ENCODE measurements around the gene UST. TPM values are rescaled to one million over a fixed set of nuclear protein-coding genes. Genes with fewer than 3 reads are reported as not detected.
A peak's percentile ranks its signal among the peaks of the same experiment; 100 is the strongest.

The UST gene
- total and polyA plus RNA-seq, 2 of the 8 experiments (the other 6 are each of a cell fraction or from before 2014, with no cell fraction given) = 13.5 to 34.5 TPM

GRCh38 chr6:149014631-149015534 lies 268.1 kb downstream of the UST start (continued):
- no peak for TF ChIP-seq RBBP5 (IDR thresholded peaks at IDR 0.05; ENCODE audit: borderline replicate concordance, low read depth, low read length)
- TF ChIP-seq BCL11A (IDR thresholded peaks at IDR 0.05; ENCODE audit: low read depth in 2 of 2, low read length in 2 of 2) = no peak
- no peak for TF ChIP-seq ZNF274 (IDR thresholded peaks at IDR 0.05; ENCODE audit: borderline replicate concordance, extremely low read depth, low read length)
- peak; percentile 44 for TF ChIP-seq TEAD4 (IDR thresholded peaks at IDR 0.05; ENCODE audit: low read depth, low read length)
- 0 out of 2 replicates have a peak, but pooled peaks have one; percentile 40 for TF ChIP-seq KDM1A (IDR thresholded peaks at IDR 0.05; ENCODE audit: borderline replicate concordance, low read length)
- peak; percentile 28; the same call in 1 of the 2 replicates for TF ChIP-seq TBP (IDR thresholded peaks at IDR 0.05; ENCODE audit: low read depth, low read length)
- TF ChIP-seq SP2 (IDR thresholded peaks at IDR 0.05; ENCODE audit: low read length) = no peak
- TF ChIP-seq ASH2L (IDR thresholded peaks at IDR 0.05; ENCODE audit: low read length) = peak; percentile 68
- peak; percentile 2 to 84; a peak in 3 of 4 replicates for TF ChIP-seq HDAC2 (IDR thresholded peaks at IDR 0.05; ENCODE audit: borderline replicate concordance in 1 of 2, low read depth in 2 of 2, low read length in 2 of 2)
- TF ChIP-seq BRCA1 (IDR thresholded peaks at IDR 0.05; ENCODE audit: low read depth, low read length) = no peak
- no peak for TF ChIP-seq SIRT6 (IDR thresholded peaks at IDR 0.05; ENCODE audit: low read length)
- no peak for TF ChIP-seq CREB1 (IDR thresholded peaks at IDR 0.05)
- no peak for TF ChIP-seq FOSL1 (IDR thresholded peaks at IDR 0.05; ENCODE audit: insufficient read depth, low read depth, low read length)
- 0 out of 2 replicates have a peak, but pooled peaks have one; percentile 52 for TF ChIP-seq TAF1 (IDR thresholded peaks at IDR 0.05; ENCODE audit: low read depth, low read length)
- peak; percentile 57 for TF ChIP-seq JUND (IDR thresholded peaks at IDR 0.05; ENCODE audit: low read length)
- TF ChIP-seq E2F6 (IDR thresholded peaks at IDR 0.05) = 0 out of 2 replicates have a peak, but pooled peaks have one; percentile 11
- peak; percentile 91 for TF ChIP-seq ATF2 (IDR thresholded peaks at IDR 0.05; ENCODE audit: low read length)

All from H1 (cell line).